ENCODE measurements around the gene EPYC. TPM values are rescaled to one million over a fixed set of nuclear protein-coding genes. Genes with fewer than 3 reads are reported as not detected.

The EPYC gene
- total and polyA plus RNA-seq, 2 experiments from 2014 or later, result not detected

- TF ChIP-seq, protein P1, sequence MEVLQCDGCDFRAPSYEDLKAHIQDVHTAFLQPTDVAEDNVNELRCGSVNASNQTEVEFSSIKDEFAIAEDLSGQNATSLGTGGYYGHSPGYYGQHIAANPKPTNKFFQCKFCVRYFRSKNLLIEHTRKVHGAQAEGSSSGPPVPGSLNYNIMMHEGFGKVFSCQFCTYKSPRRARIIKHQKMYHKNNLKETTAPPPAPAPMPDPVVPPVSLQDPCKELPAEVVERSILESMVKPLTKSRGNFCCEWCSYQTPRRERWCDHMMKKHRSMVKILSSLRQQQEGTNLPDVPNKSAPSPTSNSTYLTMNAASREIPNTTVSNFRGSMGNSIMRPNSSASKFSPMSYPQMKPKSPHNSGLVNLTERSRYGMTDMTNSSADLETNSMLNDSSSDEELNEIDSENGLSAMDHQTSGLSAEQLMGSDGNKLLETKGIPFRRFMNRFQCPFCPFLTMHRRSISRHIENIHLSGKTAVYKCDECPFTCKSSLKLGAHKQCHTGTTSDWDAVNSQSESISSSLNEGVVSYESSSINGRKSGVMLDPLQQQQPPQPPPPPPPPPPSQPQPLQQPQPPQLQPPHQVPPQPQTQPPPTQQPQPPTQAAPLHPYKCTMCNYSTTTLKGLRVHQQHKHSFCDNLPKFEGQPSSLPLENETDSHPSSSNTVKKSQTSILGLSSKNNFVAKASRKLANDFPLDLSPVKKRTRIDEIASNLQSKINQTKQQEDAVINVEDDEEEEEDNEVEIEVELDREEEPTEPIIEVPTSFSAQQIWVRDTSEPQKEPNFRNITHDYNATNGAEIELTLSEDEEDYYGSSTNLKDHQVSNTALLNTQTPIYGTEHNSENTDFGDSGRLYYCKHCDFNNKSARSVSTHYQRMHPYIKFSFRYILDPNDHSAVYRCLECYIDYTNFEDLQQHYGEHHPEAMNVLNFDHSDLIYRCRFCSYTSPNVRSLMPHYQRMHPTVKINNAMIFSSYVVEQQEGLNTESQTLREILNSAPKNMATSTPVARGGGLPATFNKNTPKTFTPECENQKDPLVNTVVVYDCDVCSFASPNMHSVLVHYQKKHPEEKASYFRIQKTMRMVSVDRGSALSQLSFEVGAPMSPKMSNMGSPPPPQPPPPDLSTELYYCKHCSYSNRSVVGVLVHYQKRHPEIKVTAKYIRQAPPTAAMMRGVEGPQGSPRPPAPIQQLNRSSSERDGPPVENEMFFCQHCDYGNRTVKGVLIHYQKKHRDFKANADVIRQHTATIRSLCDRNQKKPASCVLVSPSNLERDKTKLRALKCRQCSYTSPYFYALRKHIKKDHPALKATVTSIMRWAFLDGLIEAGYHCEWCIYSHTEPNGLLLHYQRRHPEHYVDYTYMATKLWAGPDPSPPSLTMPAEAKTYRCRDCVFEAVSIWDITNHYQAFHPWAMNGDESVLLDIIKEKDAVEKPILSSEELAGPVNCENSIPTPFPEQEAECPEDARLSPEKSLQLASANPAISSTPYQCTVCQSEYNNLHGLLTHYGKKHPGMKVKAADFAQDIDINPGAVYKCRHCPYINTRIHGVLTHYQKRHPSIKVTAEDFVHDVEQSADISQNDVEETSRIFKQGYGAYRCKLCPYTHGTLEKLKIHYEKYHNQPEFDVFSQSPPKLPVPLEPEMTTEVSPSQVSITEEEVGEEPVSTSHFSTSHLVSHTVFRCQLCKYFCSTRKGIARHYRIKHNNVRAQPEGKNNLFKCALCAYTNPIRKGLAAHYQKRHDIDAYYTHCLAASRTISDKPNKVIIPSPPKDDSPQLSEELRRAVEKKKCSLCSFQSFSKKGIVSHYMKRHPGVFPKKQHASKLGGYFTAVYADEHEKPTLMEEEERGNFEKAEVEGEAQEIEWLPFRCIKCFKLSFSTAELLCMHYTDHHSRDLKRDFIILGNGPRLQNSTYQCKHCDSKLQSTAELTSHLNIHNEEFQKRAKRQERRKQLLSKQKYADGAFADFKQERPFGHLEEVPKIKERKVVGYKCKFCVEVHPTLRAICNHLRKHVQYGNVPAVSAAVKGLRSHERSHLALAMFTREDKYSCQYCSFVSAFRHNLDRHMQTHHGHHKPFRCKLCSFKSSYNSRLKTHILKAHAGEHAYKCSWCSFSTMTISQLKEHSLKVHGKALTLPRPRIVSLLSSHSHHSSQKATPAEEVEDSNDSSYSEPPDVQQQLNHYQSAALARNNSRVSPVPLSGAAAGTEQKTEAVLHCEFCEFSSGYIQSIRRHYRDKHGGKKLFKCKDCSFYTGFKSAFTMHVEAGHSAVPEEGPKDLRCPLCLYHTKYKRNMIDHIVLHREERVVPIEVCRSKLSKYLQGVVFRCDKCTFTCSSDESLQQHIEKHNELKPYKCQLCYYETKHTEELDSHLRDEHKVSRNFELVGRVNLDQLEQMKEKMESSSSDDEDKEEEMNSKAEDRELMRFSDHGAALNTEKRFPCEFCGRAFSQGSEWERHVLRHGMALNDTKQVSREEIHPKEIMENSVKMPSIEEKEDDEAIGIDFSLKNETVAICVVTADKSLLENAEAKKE (CRISPR knock-in tag; IDR thresholded peaks at IDR 0.05), result no peak
- TF ChIP-seq ZNF331 (CRISPR knock-in tag; IDR thresholded peaks at IDR 0.05; ENCODE audit: low read depth) (no peak), ZNF114 (CRISPR knock-in tag; IDR thresholded peaks at IDR 0.05) (no peak), STAT1 (IDR thresholded peaks at IDR 0.05; ENCODE audit: unreplicated experiment) (no peak), EZH2phosphoT487 (IDR thresholded peaks at IDR 0.05; ENCODE audit: unreplicated experiment) (no peak), EZH2 (IDR thresholded peaks at IDR 0.05; ENCODE audit: low read depth, unreplicated experiment) (no peak)
- TF ChIP-seq, protein P2, sequence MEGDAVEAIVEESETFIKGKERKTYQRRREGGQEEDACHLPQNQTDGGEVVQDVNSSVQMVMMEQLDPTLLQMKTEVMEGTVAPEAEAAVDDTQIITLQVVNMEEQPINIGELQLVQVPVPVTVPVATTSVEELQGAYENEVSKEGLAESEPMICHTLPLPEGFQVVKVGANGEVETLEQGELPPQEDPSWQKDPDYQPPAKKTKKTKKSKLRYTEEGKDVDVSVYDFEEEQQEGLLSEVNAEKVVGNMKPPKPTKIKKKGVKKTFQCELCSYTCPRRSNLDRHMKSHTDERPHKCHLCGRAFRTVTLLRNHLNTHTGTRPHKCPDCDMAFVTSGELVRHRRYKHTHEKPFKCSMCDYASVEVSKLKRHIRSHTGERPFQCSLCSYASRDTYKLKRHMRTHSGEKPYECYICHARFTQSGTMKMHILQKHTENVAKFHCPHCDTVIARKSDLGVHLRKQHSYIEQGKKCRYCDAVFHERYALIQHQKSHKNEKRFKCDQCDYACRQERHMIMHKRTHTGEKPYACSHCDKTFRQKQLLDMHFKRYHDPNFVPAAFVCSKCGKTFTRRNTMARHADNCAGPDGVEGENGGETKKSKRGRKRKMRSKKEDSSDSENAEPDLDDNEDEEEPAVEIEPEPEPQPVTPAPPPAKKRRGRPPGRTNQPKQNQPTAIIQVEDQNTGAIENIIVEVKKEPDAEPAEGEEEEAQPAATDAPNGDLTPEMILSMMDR (conservative IDR thresholded peaks at IDR 0.05; ENCODE audit: low read depth in 2 of 2), result no peak
Measured at GRCh38 chr12:91033251-91033650, 28.5 kb upstream of the EPYC start (continued).
